ENCODE measurements around the gene CACNA2D3. TPM values are rescaled to one million over a fixed set of nuclear protein-coding genes. Genes with fewer than 3 reads are reported as not detected.

CACNA2D3 gene
- total RNA-seq, 1 experiment from 2014 or later, result not detected

- in situ Hi-C loops (cut with HindIII; ENCODE audit: low sequenced_read_pairs), result no loop called here
- DNase-seq (ENCODE audit: low spot score), result no peak
These were observed 866.7 kb downstream of the CACNA2D3 start for GRCh38 chr3:54988838-54989630.

GRCh38 chr3:54994111-54994513 is 871.8 kb downstream of the CACNA2D3 start:
- DNase-seq (ENCODE audit: low spot score), result no peak
- in situ Hi-C loops (cut with HindIII; ENCODE audit: low sequenced_read_pairs), result no loop called here

- no peak for DNase-seq (ENCODE audit: low spot score)
- in situ Hi-C loops (cut with HindIII; ENCODE audit: low sequenced_read_pairs), result no loop called here
These were observed 876.8 kb downstream of the CACNA2D3 start for GRCh38 chr3:54999159-54999558.

GRCh38 chr3:54999811-55000210 is 877.5 kb downstream of the CACNA2D3 start:
- DNase-seq (ENCODE audit: low spot score), result no peak
- in situ Hi-C loops (cut with HindIII; ENCODE audit: low sequenced_read_pairs), result no loop called here

GRCh38 chr3:55000546-55000945 is 878.2 kb downstream of the CACNA2D3 start:
- in situ Hi-C loops (cut with HindIII; ENCODE audit: low sequenced_read_pairs), result no loop called here
- no peak for DNase-seq (ENCODE audit: low spot score)

GRCh38 chr3:55000953-55001352 is 878.6 kb downstream of the CACNA2D3 start:
- in situ Hi-C loops (cut with HindIII; ENCODE audit: low sequenced_read_pairs), result no loop called here
- DNase-seq (ENCODE audit: low spot score), result no peak

GRCh38 chr3:55002416-55002930 is 880.1 kb downstream of the CACNA2D3 start:
- in situ Hi-C loops (cut with HindIII; ENCODE audit: low sequenced_read_pairs), result no loop called here
- no peak for DNase-seq (ENCODE audit: low spot score)

GRCh38 chr3:55006244-55006676 is 883.9 kb downstream of the CACNA2D3 start:
- no peak for DNase-seq (ENCODE audit: low spot score)
- in situ Hi-C loops (cut with HindIII; ENCODE audit: low sequenced_read_pairs), result no loop called here

GRCh38 chr3:55007971-55008370 is 885.6 kb downstream of the CACNA2D3 start:
- in situ Hi-C loops (cut with HindIII; ENCODE audit: low sequenced_read_pairs), result no loop called here
- no peak for DNase-seq (ENCODE audit: low spot score)

- no peak for DNase-seq (ENCODE audit: low spot score)
- in situ Hi-C loops (cut with HindIII; ENCODE audit: low sequenced_read_pairs), result no loop called here
These were observed 887.0 kb downstream of the CACNA2D3 start for GRCh38 chr3:55009372-55009771.

GRCh38 chr3:55012091-55012490 is 889.7 kb downstream of the CACNA2D3 start:
- no peak for DNase-seq (ENCODE audit: low spot score)
- in situ Hi-C loops (cut with HindIII; ENCODE audit: low sequenced_read_pairs), result no loop called here

GRCh38 chr3:55013145-55013925 is 891.0 kb downstream of the CACNA2D3 start:
- no peak for DNase-seq (ENCODE audit: low spot score)
- in situ Hi-C loops (cut with HindIII; ENCODE audit: low sequenced_read_pairs), result no loop called here

- in situ Hi-C loops (cut with HindIII; ENCODE audit: low sequenced_read_pairs), result no loop called here
These were observed 891.7 kb downstream of the CACNA2D3 start for GRCh38 chr3:55014081-55014480.

GRCh38 chr3:55014906-55015305 is 892.6 kb downstream of the CACNA2D3 start:
- DNase-seq (ENCODE audit: low spot score), result peak; percentile 23
- in situ Hi-C loops (cut with HindIII; ENCODE audit: low sequenced_read_pairs), result no loop called here

More at GRCh38 chr3:55014081-55014480, 891.7 kb downstream of the CACNA2D3 start:
- no peak for DNase-seq (ENCODE audit: low spot score)

GRCh38 chr3:55017876-55018275 is 895.5 kb downstream of the CACNA2D3 start:
- DNase-seq (ENCODE audit: low spot score), result no peak
- in situ Hi-C loops (cut with HindIII; ENCODE audit: low sequenced_read_pairs), result no loop called here

- in situ Hi-C loops (cut with HindIII; ENCODE audit: low sequenced_read_pairs), result no loop called here
- DNase-seq (ENCODE audit: low spot score), result no peak
These were observed 908.6 kb downstream of the CACNA2D3 start for GRCh38 chr3:55030938-55031337.

- in situ Hi-C loops (cut with HindIII; ENCODE audit: low sequenced_read_pairs), result no loop called here
- no peak for DNase-seq (ENCODE audit: low spot score)
These were observed 914.7 kb downstream of the CACNA2D3 start for GRCh38 chr3:55036883-55037577.

- in situ Hi-C loops (cut with HindIII; ENCODE audit: low sequenced_read_pairs), result no loop called here
- DNase-seq (ENCODE audit: low spot score), result peak; percentile 3
These were observed 920.2 kb downstream of the CACNA2D3 start for GRCh38 chr3:55042591-55042990.

GRCh38 chr3:55044486-55044885 is 922.1 kb downstream of the CACNA2D3 start:
- no peak for DNase-seq (ENCODE audit: low spot score)
- in situ Hi-C loops (cut with HindIII; ENCODE audit: low sequenced_read_pairs), result no loop called here
